ENCODE results near the gene SPTBN4.

SPTBN4 gene

GRCh38 chr19:40571005-40571318 lies 104.2 kb downstream of the SPTBN4 start:
- peaks cover 34% of the 10 kb centered on the region for H3K27me3 Mint-ChIP-seq (ENCODE audit: low read depth)
- peak overlapping the region; percentile 78 for H3K27ac Mint-ChIP-seq
- H3K4me1 Mint-ChIP-seq (ENCODE audit: low read depth), result peaks cover 10% of the 10 kb centered on the region
- H3K9me3 Mint-ChIP-seq, result no peaks in the 10 kb centered on the region
- no peak for DNase-seq (ENCODE audit: low spot score)
- peak overlapping the region; percentile 49 for H3K4me3 Mint-ChIP-seq
- no peaks in the 10 kb centered on the region for H3K36me3 Mint-ChIP-seq (ENCODE audit: low read depth)

- peaks cover 26% of the 10 kb centered on the region for H3K27me3 Mint-ChIP-seq (ENCODE audit: low read depth)
- H3K36me3 Mint-ChIP-seq (ENCODE audit: low read depth), result no peaks in the 10 kb centered on the region
- H3K27ac Mint-ChIP-seq, result no peak overlapping the region
- no peaks in the 10 kb centered on the region for H3K9me3 Mint-ChIP-seq
- DNase-seq (ENCODE audit: low spot score), result no peak
- H3K4me1 Mint-ChIP-seq (ENCODE audit: low read depth), result peaks cover 11% of the 10 kb centered on the region
- H3K4me3 Mint-ChIP-seq, result no peak overlapping the region
Measured at GRCh38 chr19:40571831-40572495, 105.2 kb downstream of the SPTBN4 start.

- Mint-ChIP-seq H3K27ac (no peak overlapping the region), H3K4me3 (peak overlapping the region; percentile 63), H3K27me3 (ENCODE audit: low read depth) (no peaks in the 10 kb centered on the region), H3K9me3 (no peaks in the 10 kb centered on the region), H3K36me3 (ENCODE audit: low read depth) (peaks cover 13% of the 10 kb centered on the region), H3K4me1 (ENCODE audit: low read depth) (peaks cover 14% of the 10 kb centered on the region)
- no peak for DNase-seq (ENCODE audit: low spot score)
Measured at GRCh38 chr19:40575326-40575725, 108.5 kb downstream of the SPTBN4 start.

GRCh38 chr19:40576151-40576584 lies 109.4 kb downstream of the SPTBN4 start:
- H3K4me3 Mint-ChIP-seq, result peak overlapping the region; percentile 81
- peak overlapping the region; percentile 77 for H3K27ac Mint-ChIP-seq

GRCh38 chr19:40576585-40577451 lies 110.0 kb downstream of the SPTBN4 start, which contains the start of gene SHKBP1:
Gene SHKBP1, plus strand, starts transcription at chr19:40576873. Its CDS starts 27 bp downstream, at chr19:40576900.
- H3K4me3 Mint-ChIP-seq, result peak within 1 kb of the TSS; percentile 81
- peak within 1 kb of the TSS; percentile 86 for H3K27ac Mint-ChIP-seq
- no peaks in the 10 kb centered on the region for H3K9me3 Mint-ChIP-seq
- peaks cover 11% of the 10 kb centered on the region for H3K4me1 Mint-ChIP-seq (ENCODE audit: low read depth)
- no peaks in the 10 kb centered on the region for H3K27me3 Mint-ChIP-seq (ENCODE audit: low read depth)
- peak; percentile 93 for DNase-seq (ENCODE audit: low spot score)
- peaks cover 25% of the 10 kb centered on the region for H3K36me3 Mint-ChIP-seq (ENCODE audit: low read depth)

More at GRCh38 chr19:40576151-40576584, 109.4 kb downstream of the SPTBN4 start:
- DNase-seq (ENCODE audit: low spot score), result no peak
- Mint-ChIP-seq H3K36me3 (ENCODE audit: low read depth) (peaks cover 19% of the 10 kb centered on the region), H3K27me3 (ENCODE audit: low read depth) (no peaks in the 10 kb centered on the region), H3K4me1 (ENCODE audit: low read depth) (peaks cover 11% of the 10 kb centered on the region), H3K9me3 (no peaks in the 10 kb centered on the region)

- no peak overlapping the region for H3K27ac Mint-ChIP-seq
- H3K27me3 Mint-ChIP-seq (ENCODE audit: low read depth), result no peaks in the 10 kb centered on the region
- DNase-seq (ENCODE audit: low spot score), result no peak
- peaks cover 11% of the 10 kb centered on the region for H3K4me1 Mint-ChIP-seq (ENCODE audit: low read depth)
- peaks cover 30% of the 10 kb centered on the region for H3K36me3 Mint-ChIP-seq (ENCODE audit: low read depth)
- no peaks in the 10 kb centered on the region for H3K9me3 Mint-ChIP-seq
- H3K4me3 Mint-ChIP-seq, result peak overlapping the region; percentile 81
Measured at GRCh38 chr19:40578442-40578908, 111.7 kb downstream of the SPTBN4 start.

- Mint-ChIP-seq H3K27me3 (ENCODE audit: low read depth) (no peaks in the 10 kb centered on the region), H3K27ac (no peak overlapping the region), H3K4me3 (no peak overlapping the region), H3K9me3 (no peaks in the 10 kb centered on the region), H3K36me3 (ENCODE audit: low read depth) (peaks cover 39% of the 10 kb centered on the region), H3K4me1 (ENCODE audit: low read depth) (peaks cover 16% of the 10 kb centered on the region)
- DNase-seq (ENCODE audit: low spot score), result no peak
Measured at GRCh38 chr19:40580619-40581018, 113.8 kb downstream of the SPTBN4 start.

- Mint-ChIP-seq H3K9me3 (no peaks in the 10 kb centered on the region), H3K27me3 (ENCODE audit: low read depth) (no peaks in the 10 kb centered on the region), H3K27ac (no peak overlapping the region), H3K4me1 (ENCODE audit: low read depth) (peaks cover 21% of the 10 kb centered on the region), H3K36me3 (ENCODE audit: low read depth) (peaks cover 46% of the 10 kb centered on the region), H3K4me3 (no peak overlapping the region)
- no peak for DNase-seq (ENCODE audit: low spot score)
Measured at GRCh38 chr19:40581531-40581930, 114.7 kb downstream of the SPTBN4 start.

GRCh38 chr19:40582467-40582866 lies 115.7 kb downstream of the SPTBN4 start:
- Mint-ChIP-seq H3K27ac (peak overlapping the region; percentile 69), H3K4me1 (ENCODE audit: low read depth) (peaks cover 23% of the 10 kb centered on the region), H3K9me3 (no peaks in the 10 kb centered on the region), H3K4me3 (no peak overlapping the region), H3K27me3 (ENCODE audit: low read depth) (no peaks in the 10 kb centered on the region), H3K36me3 (ENCODE audit: low read depth) (peaks cover 54% of the 10 kb centered on the region)
- no peak for DNase-seq (ENCODE audit: low spot score)

- no peak overlapping the region for H3K27ac Mint-ChIP-seq
- peaks cover 18% of the 10 kb centered on the region for H3K4me1 Mint-ChIP-seq (ENCODE audit: low read depth)
- H3K4me3 Mint-ChIP-seq, result no peak overlapping the region
- no peaks in the 10 kb centered on the region for H3K9me3 Mint-ChIP-seq
- no peaks in the 10 kb centered on the region for H3K27me3 Mint-ChIP-seq (ENCODE audit: low read depth)
- no peak for DNase-seq (ENCODE audit: low spot score)
- H3K36me3 Mint-ChIP-seq (ENCODE audit: low read depth), result peaks cover 54% of the 10 kb centered on the region
Measured at GRCh38 chr19:40583283-40583682, 116.5 kb downstream of the SPTBN4 start.

- Mint-ChIP-seq H3K36me3 (ENCODE audit: low read depth) (peaks cover 49% of the 10 kb centered on the region), H3K27ac (no peak overlapping the region)
Measured at GRCh38 chr19:40584007-40584406, 117.2 kb downstream of the SPTBN4 start.

GRCh38 chr19:40585241-40585981 lies 118.6 kb downstream of the SPTBN4 start:
- no peak for DNase-seq (ENCODE audit: low spot score)
- peak overlapping the region; percentile 78 for H3K27ac Mint-ChIP-seq
- H3K4me3 Mint-ChIP-seq, result peak overlapping the region; percentile 32
- no peaks in the 10 kb centered on the region for H3K9me3 Mint-ChIP-seq
- H3K27me3 Mint-ChIP-seq (ENCODE audit: low read depth), result no peaks in the 10 kb centered on the region
- peaks cover 47% of the 10 kb centered on the region for H3K36me3 Mint-ChIP-seq (ENCODE audit: low read depth)
- peaks cover 17% of the 10 kb centered on the region for H3K4me1 Mint-ChIP-seq (ENCODE audit: low read depth)

More at GRCh38 chr19:40584007-40584406, 117.2 kb downstream of the SPTBN4 start:
- no peak for DNase-seq (ENCODE audit: low spot score)
- Mint-ChIP-seq H3K4me1 (ENCODE audit: low read depth) (peaks cover 14% of the 10 kb centered on the region), H3K4me3 (no peak overlapping the region), H3K27me3 (ENCODE audit: low read depth) (no peaks in the 10 kb centered on the region), H3K9me3 (no peaks in the 10 kb centered on the region)

- Mint-ChIP-seq H3K9me3 (no peaks in the 10 kb centered on the region), H3K27me3 (ENCODE audit: low read depth) (no peaks in the 10 kb centered on the region), H3K4me1 (ENCODE audit: low read depth) (peaks cover 17% of the 10 kb centered on the region), H3K27ac (peak overlapping the region; percentile 78), H3K36me3 (ENCODE audit: low read depth) (peaks cover 43% of the 10 kb centered on the region), H3K4me3 (peak overlapping the region; percentile 32)
- no peak for DNase-seq (ENCODE audit: low spot score)
Measured at GRCh38 chr19:40585982-40586422, 119.2 kb downstream of the SPTBN4 start.
